Uterus (tissue), 4 donors: ENCODE results near the gene ZNF275. TPM values are rescaled to one million over a fixed set of nuclear protein-coding genes. Genes with fewer than 3 reads are reported as not detected.

ENCODE experiments used
- DNase-seq, 2 donors: peaks; one replicate each; pipeline ENCODE4 v3.0.0-alpha.2; 2019 to 2020
- H3K27ac ChIP-seq, 2 donors: fragments of 200-600 bp; sonication (generic); 1 replicate in 1 of 2; 2 replicates in 1 of 2; pipeline ENCODE4 v1.5.1; 2016 to 2018
- H3K27me3 ChIP-seq, 2 donors: fragments of 200-600 bp; sonication (generic); one replicate each; pipeline ENCODE4 v1.5.1; 2018 to 2019; ENCODE audit warnings: control low read depth in 1 of 2
- H3K36me3 ChIP-seq, 2 donors: fragments of 200-600 bp; sonication (generic); one replicate each; pipeline ENCODE4 v1.5.1; 2019; ENCODE audit warnings: control low read depth in 1 of 2
- H3K4me1 ChIP-seq, 2 donors: fragments of 200-600 bp; sonication (generic); one replicate each; pipeline ENCODE4 v1.5.1; 2018 to 2019; ENCODE audit warnings: control low read depth in 1 of 2
- H3K4me3 ChIP-seq, 2 donors: fragments of 200-600 bp; sonication (generic); 1 replicate in 1 of 2; 2 replicates in 1 of 2; pipeline ENCODE4 v1.5.1; 2018 to 2019; ENCODE audit warnings: mild to moderate bottlenecking in 1 of 2
- H3K9me3 ChIP-seq, 2 donors: fragments of 200-600 bp; sonication (generic); one replicate each; pipeline ENCODE4 v1.5.1; 2019; ENCODE audit warnings: control low read depth in 1 of 2
- POLR2A ChIP-seq, 2 donors: fragments of 450-650 bp; IDR thresholded peaks; one replicate each; pipeline ENCODE4 v1.6.1; 2016; ENCODE audit warnings: antibody characterized with exemption in 2 of 2, mild to moderate bottlenecking in 1 of 2, moderate library complexity in 1 of 2
- intact Hi-C: fragments of 100-400 bp; cut with DNase I; formaldehyde crosslinking; loops from one replicate; pipeline ENCODE4 v1.15.1; 2023; ENCODE audit warnings: low total_unique reads
- total RNA-seq, 4 donors: library from RNA; depleted of rRNA in 3 of 4; stranded (reverse); fragments of >200 nt in 3 of 4; gene quantifications; one replicate each; pipeline versions ENCODE4 v1.1.0 to v1.2.4, GENCODE V29; 2014 to 2023
- TF ChIP-seq, protein P1 (sequence below), 4 experiments: fragments of 200-600 bp in 2 of 4; fragments of 450-650 bp in 2 of 4; sonication (generic) in 2 of 4; IDR thresholded peaks; one replicate each; pipeline ENCODE4 v1.5.1; 2016 to 2019; ENCODE audit warnings: antibody characterized with exemption in 4 of 4, mild to moderate bottlenecking in 2 of 4, moderate library complexity in 1 of 4
- donor health status: DM: yes; HTN: yes; CAD: no.

Gene ZNF275
- total RNA-seq, 4 donors from 2014 or later: 4.9 to 18.3 (median 11.2) TPM

DNA sequence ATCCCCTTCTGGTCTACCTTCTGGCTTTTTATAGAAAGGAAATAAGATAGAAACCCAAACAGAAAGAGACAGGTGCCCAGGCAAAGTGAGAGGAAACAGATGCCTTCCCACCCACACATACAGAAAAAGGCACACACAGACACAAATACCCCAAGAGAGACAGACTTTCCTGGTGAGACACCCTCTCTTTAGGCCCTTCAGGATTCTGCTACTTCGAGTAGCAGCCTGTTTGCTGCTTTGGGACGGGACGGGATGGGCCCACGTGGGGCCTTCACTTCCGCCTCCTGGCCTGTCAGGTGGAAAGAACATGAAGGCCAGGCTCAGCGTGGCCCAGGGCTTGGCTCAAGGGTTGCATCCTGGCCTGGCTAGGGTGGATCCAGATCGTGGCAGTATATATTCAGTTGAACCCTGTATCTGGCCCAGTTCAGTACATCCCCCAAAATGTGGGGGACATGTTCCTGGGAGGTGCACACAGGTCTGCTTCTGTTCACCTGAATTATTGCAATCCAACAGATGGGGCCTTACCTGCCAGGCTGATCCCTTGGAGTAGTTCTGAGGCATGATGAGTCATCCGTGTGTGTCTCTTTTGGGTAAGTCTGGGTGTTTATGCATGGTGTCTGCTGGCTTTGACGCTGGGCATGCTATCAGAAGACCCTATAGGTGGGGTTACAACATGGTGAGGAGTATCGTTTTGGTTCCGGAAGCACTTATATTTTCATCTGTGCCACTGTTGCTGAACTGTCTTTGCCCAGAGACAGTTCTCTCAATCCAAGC is 2.4 kb downstream of the ZNF275 start:
- H3K4me3 ChIP-seq: no peak overlapping the region

GRCh38 chrX:153336988-153337387 is 3.0 kb downstream of the ZNF275 start:
- intact Hi-C loops: no loop called here
- H3K27ac ChIP-seq: no peak overlapping the region
- no peak overlapping the region for H3K4me3 ChIP-seq
- H3K27me3 ChIP-seq: no peaks in the 10 kb centered on the region
- TF ChIP-seq, protein P1, sequence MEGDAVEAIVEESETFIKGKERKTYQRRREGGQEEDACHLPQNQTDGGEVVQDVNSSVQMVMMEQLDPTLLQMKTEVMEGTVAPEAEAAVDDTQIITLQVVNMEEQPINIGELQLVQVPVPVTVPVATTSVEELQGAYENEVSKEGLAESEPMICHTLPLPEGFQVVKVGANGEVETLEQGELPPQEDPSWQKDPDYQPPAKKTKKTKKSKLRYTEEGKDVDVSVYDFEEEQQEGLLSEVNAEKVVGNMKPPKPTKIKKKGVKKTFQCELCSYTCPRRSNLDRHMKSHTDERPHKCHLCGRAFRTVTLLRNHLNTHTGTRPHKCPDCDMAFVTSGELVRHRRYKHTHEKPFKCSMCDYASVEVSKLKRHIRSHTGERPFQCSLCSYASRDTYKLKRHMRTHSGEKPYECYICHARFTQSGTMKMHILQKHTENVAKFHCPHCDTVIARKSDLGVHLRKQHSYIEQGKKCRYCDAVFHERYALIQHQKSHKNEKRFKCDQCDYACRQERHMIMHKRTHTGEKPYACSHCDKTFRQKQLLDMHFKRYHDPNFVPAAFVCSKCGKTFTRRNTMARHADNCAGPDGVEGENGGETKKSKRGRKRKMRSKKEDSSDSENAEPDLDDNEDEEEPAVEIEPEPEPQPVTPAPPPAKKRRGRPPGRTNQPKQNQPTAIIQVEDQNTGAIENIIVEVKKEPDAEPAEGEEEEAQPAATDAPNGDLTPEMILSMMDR (IDR thresholded peaks at IDR 0.05): no peak
- H3K4me1 ChIP-seq: no peaks in the 10 kb centered on the region
- H3K9me3 ChIP-seq: no peaks in the 10 kb centered on the region
- DNase-seq: no peak
- H3K36me3 ChIP-seq: no peaks in the 10 kb centered on the region

More for the DNA sequence above, 2.4 kb downstream of the ZNF275 start:
- no peak for TF ChIP-seq POLR2A (IDR thresholded peaks at IDR 0.05)
- TF ChIP-seq, protein P1 (IDR thresholded peaks at IDR 0.05): no peak
- DNase-seq: no peak
- H3K27me3 ChIP-seq: no peaks in the 10 kb centered on the region
- H3K36me3 ChIP-seq: no peaks in the 10 kb centered on the region
- H3K27ac ChIP-seq: no peak overlapping the region
- intact Hi-C loops: no loop called here
- no peaks in the 10 kb centered on the region for H3K4me1 ChIP-seq
- H3K9me3 ChIP-seq: no peaks in the 10 kb centered on the region

GRCh38 chrX:153338836-153339235 is 4.9 kb downstream of the ZNF275 start:
- intact Hi-C loops: no loop called here
- H3K4me1 ChIP-seq: no peaks in the 10 kb centered on the region
- no peak for DNase-seq
- H3K4me3 ChIP-seq: no peak overlapping the region
- no peaks in the 10 kb centered on the region for H3K27me3 ChIP-seq
- H3K36me3 ChIP-seq: no peaks in the 10 kb centered on the region
- no peaks in the 10 kb centered on the region for H3K9me3 ChIP-seq
- TF ChIP-seq POLR2A (IDR thresholded peaks at IDR 0.05): no peak
- TF ChIP-seq, protein P1 (IDR thresholded peaks at IDR 0.05): no peak
- H3K27ac ChIP-seq: no peak overlapping the region

DNA sequence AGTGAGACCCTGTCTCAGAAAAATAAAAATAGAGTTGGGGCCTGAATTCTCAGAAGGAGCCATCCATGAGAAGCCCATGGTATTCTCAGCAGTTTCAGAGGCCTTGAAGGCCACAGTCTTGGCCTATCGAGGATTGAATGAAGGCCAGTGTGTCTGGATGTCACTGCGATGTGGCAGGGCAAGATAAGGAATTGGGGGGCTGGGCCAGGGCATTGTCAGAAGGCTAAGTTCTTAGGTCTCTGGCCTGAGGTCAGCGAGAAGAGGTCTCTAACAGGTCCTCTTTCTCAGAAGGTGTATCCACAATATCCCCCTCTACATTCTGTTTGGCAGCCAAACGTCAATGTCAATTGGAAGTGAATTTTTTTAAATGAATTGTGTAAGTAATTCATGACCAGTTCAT is 5.7 kb downstream of the ZNF275 start:
- no peaks in the 10 kb centered on the region for H3K36me3 ChIP-seq
- no peak for DNase-seq
- H3K4me1 ChIP-seq: no peaks in the 10 kb centered on the region
- no peak overlapping the region for H3K4me3 ChIP-seq
- no peak overlapping the region for H3K27ac ChIP-seq
- TF ChIP-seq, protein P1 (IDR thresholded peaks at IDR 0.05): no peak
- no peak for TF ChIP-seq POLR2A (IDR thresholded peaks at IDR 0.05)
- H3K27me3 ChIP-seq: no peaks in the 10 kb centered on the region
- intact Hi-C loops: no loop called here
- no peaks in the 10 kb centered on the region for H3K9me3 ChIP-seq

- intact Hi-C loops: no loop called here
- TF ChIP-seq, protein P1 (IDR thresholded peaks at IDR 0.05): no peak
- TF ChIP-seq POLR2A (IDR thresholded peaks at IDR 0.05): no peak
- no peak overlapping the region for H3K27ac ChIP-seq
- no peaks in the 10 kb centered on the region for H3K9me3 ChIP-seq
- no peaks in the 10 kb centered on the region for H3K4me1 ChIP-seq
- no peaks in the 10 kb centered on the region for H3K27me3 ChIP-seq
- H3K4me3 ChIP-seq: no peak overlapping the region
- DNase-seq: no peak
- no peaks in the 10 kb centered on the region for H3K36me3 ChIP-seq
Measured at GRCh38 chrX:153340111-153340510, 6.2 kb downstream of the ZNF275 start.
